Caco-2 (cell line): Measurements from ENCODE around the gene ADM2. TPM values are rescaled to one million over a fixed set of nuclear protein-coding genes. Genes with fewer than 3 reads are reported as not detected.

Experiments used
- BruUV-seq: library from RNA; stranded (reverse); fragments of 400-500 nt; replicated peaks from 2 replicates; lab custom pipeline; 2021; lab: Mats Ljungman, UMichigan
- CTCF ChIA-PET: fragments of 300-600 bp; sonication (Branson Sonifier 250); formaldehyde crosslinking; loops from one replicate; lab custom pipeline; 2022; ENCODE audit warnings: antibody characterized with exemption; lab: Charles Lee
- POLR2A ChIA-PET: fragments of 300-600 bp; sonication (Branson Sonifier 250); formaldehyde crosslinking; loops from one replicate; lab custom pipeline; 2022; ENCODE audit warnings: antibody characterized with exemption; lab: Charles Lee
- DNase-seq, 2 experiments: peaks; one replicate each; pipeline versions ENCODE4 v3.0.0 to v3.0.0-alpha.2; 2020 to 2022
- H3K27me3 ChIP-seq: replicated peaks from 2 replicates; pipeline ENCODE4 v1.6.0; 2011; ENCODE audit warnings: low read length; ENCODE audit not compliant: control insufficient read depth, insufficient read depth
- H3K36me3 ChIP-seq: 2 replicates; pipeline ENCODE4 v1.5.1; 2011; ENCODE audit warnings: low read length; ENCODE audit not compliant: control insufficient read depth, insufficient read depth
- H3K4me1 ChIP-seq: fragments of 250-450 bp; sonication (Bioruptor Pico); 2 replicates; pipeline ENCODE4 v1.5.1; 2020; ENCODE audit warnings: mild to moderate bottlenecking
- H3K4me3 ChIP-seq: 2 replicates; pipeline ENCODE4 v1.5.1; 2011; ENCODE audit warnings: low read depth, mild to moderate bottlenecking, control low read depth, low read length
- H3K9me3 ChIP-seq: fragments of 250-450 bp; sonication (Bioruptor Pico); 2 replicates; pipeline ENCODE4 v1.5.1; 2020; ENCODE audit warnings: mild to moderate bottlenecking, moderate library complexity
- H3K27ac Mint-ChIP-seq: one replicate; pipeline ENCODE4 v1.8.0; 2022; ENCODE audit warnings: mixed read lengths; ENCODE audit not compliant: unreplicated experiment
- H3K27me3 Mint-ChIP-seq: one replicate; pipeline ENCODE4 v1.8.0; 2022; ENCODE audit warnings: mixed read lengths; ENCODE audit not compliant: insufficient read depth, unreplicated experiment
- H3K36me3 Mint-ChIP-seq: one replicate; pipeline ENCODE4 v1.8.0; 2022; ENCODE audit warnings: mild to moderate bottlenecking, mixed read lengths; ENCODE audit not compliant: insufficient read depth, unreplicated experiment
- H3K4me1 Mint-ChIP-seq: one replicate; pipeline ENCODE4 v1.8.0; 2022; ENCODE audit warnings: low read depth, mixed read lengths; ENCODE audit not compliant: unreplicated experiment
- H3K4me3 Mint-ChIP-seq: one replicate; pipeline ENCODE4 v1.8.0; 2022; ENCODE audit warnings: mild to moderate bottlenecking, moderate library complexity, mixed read lengths; ENCODE audit not compliant: unreplicated experiment
- H3K9me3 Mint-ChIP-seq: one replicate; pipeline ENCODE4 v1.8.0; 2022; ENCODE audit warnings: mixed read lengths; ENCODE audit not compliant: unreplicated experiment
- CTCF ChIP-seq, 2 experiments: fragments of 200-600 bp in 1 of 2; IDR thresholded peaks; 1 replicate in 1 of 2; 2 replicates in 1 of 2; pipeline versions ENCODE4 v1.5.1 to v1.8.0; 2011 to 2022; ENCODE audit warnings: antibody characterized with exemption in 1 of 2, control low read depth in 1 of 2, inconsistent platforms in 1 of 2, low read depth in 1 of 2, low read length in 1 of 2, mild to moderate bottlenecking in 1 of 2, moderate library complexity in 1 of 2; ENCODE audit not compliant: insufficient read depth in 1 of 2, severe bottlenecking in 1 of 2, unreplicated experiment in 1 of 2
- intact Hi-C: fragments of 100-400 bp; cut with micrococcal nuclease; formaldehyde crosslinking; loops from one replicate; pipeline ENCODE4 v1.10.0; 2022; ENCODE audit not compliant: unreplicated experiment
- total RNA-seq: library from RNA; stranded (reverse); gene quantifications from 2 replicates; pipeline ENCODE4 v1.2.3, GENCODE V29; 2022

The ADM2 gene
- total RNA-seq, 1 experiment from 2014 or later = 30.5 TPM

- no peak overlapping the region for H3K4me3 Mint-ChIP-seq
- POLR2A ChIA-PET = no interaction called here
- H3K27ac Mint-ChIP-seq = no peak overlapping the region
- intact Hi-C loops = no loop called here
- Histone ChIP-seq H3K9me3 (no peaks in the 10 kb centered on the region), H3K4me1 (peaks cover 6% of the 10 kb centered on the region; the same call in 1 of the 2 replicates), H3K36me3 (peaks cover 7% of the 10 kb centered on the region), H3K27me3 (no peaks in the 10 kb centered on the region), H3K4me3 (no peak overlapping the region)
- H3K9me3 Mint-ChIP-seq = no peaks in the 10 kb centered on the region
- peaks cover 5% of the 10 kb centered on the region for H3K4me1 Mint-ChIP-seq
- no TSS peak for BruUV-seq
- no peak for TF ChIP-seq CTCF (IDR thresholded peaks at IDR 0.05; ENCODE audit: insufficient read depth in 1 of 2, low read depth in 1 of 2, low read length in 1 of 2, severe bottlenecking in 1 of 2, unreplicated experiment in 1 of 2)
- no peaks in the 10 kb centered on the region for H3K27me3 Mint-ChIP-seq
- H3K36me3 Mint-ChIP-seq = peaks cover 15% of the 10 kb centered on the region
- DNase-seq = no peak
- CTCF ChIA-PET = no interaction called here
Observed at GRCh38 chr22:50464451-50464850, 16.9 kb upstream of the ADM2 start.

GRCh38 chr22:50465066-50465930, 16.0 kb upstream of the ADM2 start:
- POLR2A ChIA-PET = no interaction called here
- intact Hi-C loops = no loop called here
- Histone ChIP-seq H3K9me3 (no peaks in the 10 kb centered on the region), H3K27me3 (no peaks in the 10 kb centered on the region), H3K4me1 (peaks cover 9% of the 10 kb centered on the region; the same call in 1 of the 2 replicates), H3K4me3 (no peak overlapping the region), H3K36me3 (peaks cover 7% of the 10 kb centered on the region)
- no peak overlapping the region for H3K27ac Mint-ChIP-seq
- H3K4me3 Mint-ChIP-seq = no peak overlapping the region
- no TSS peak for BruUV-seq
- H3K36me3 Mint-ChIP-seq = peaks cover 15% of the 10 kb centered on the region
- peaks cover 5% of the 10 kb centered on the region for H3K4me1 Mint-ChIP-seq
- H3K27me3 Mint-ChIP-seq = no peaks in the 10 kb centered on the region
- CTCF ChIA-PET = no interaction called here
- H3K9me3 Mint-ChIP-seq = no peaks in the 10 kb centered on the region
- TF ChIP-seq CTCF (IDR thresholded peaks at IDR 0.05; ENCODE audit: insufficient read depth in 1 of 2, low read depth in 1 of 2, low read length in 1 of 2, severe bottlenecking in 1 of 2, unreplicated experiment in 1 of 2) = no peak
- no peak for DNase-seq

GRCh38 chr22:50467341-50467740, 14.0 kb upstream of the ADM2 start:
- H3K4me3 Mint-ChIP-seq = no peak overlapping the region
- no peak for TF ChIP-seq CTCF (IDR thresholded peaks at IDR 0.05; ENCODE audit: insufficient read depth in 1 of 2, low read depth in 1 of 2, low read length in 1 of 2, severe bottlenecking in 1 of 2, unreplicated experiment in 1 of 2)

More at GRCh38 chr22:50467341-50467740, 14.0 kb upstream of the ADM2 start:
- H3K4me1 Mint-ChIP-seq = no peaks in the 10 kb centered on the region
- intact Hi-C loops = no loop called here
- H3K27ac Mint-ChIP-seq = no peak overlapping the region
- Histone ChIP-seq H3K36me3 (peaks cover 9% of the 10 kb centered on the region), H3K4me1 (peaks cover 24% of the 10 kb centered on the region), H3K9me3 (no peaks in the 10 kb centered on the region), H3K4me3 (no peak overlapping the region), H3K27me3 (no peaks in the 10 kb centered on the region)
- no TSS peak for BruUV-seq
- no peaks in the 10 kb centered on the region for H3K27me3 Mint-ChIP-seq
- no peaks in the 10 kb centered on the region for H3K9me3 Mint-ChIP-seq
- CTCF ChIA-PET = no interaction called here
- peaks cover 7% of the 10 kb centered on the region for H3K36me3 Mint-ChIP-seq
- POLR2A ChIA-PET = no interaction called here
- no peak for DNase-seq
